Measurements from ENCODE around the gene KIF12.

DNA sequence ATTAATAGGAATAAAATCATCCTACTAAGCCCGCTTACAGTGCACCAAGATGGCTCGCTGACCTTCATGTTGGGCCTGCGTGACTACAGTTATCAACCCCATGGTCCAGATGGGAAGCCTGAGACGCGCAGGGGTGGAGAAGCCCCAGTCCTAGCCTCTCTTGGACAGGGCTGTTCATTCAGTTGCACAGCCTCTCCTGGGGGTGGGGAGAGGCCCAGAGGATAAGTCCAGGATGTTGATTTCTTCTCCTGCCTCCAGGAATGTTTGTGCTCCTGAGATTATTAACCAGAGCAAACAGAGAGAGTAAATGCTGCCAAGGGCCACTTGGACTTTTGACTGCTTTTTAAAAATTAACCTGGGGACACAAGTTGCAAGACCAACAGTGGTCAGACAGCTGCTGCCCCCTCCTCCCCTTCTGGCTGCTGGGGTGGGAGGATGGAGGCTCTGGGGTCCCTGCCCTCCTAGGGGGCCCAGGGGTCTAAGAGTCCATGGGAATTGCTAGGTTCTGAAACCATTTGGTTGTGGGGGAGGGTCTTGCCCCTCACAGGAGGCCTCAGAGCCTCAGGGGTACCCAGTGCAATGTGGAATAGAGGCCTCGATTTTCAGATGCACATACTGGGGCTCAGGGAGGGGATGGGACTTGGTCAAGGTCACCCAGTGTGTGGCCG is 18.2 kb downstream of the KIF12 start:
- TF ChIP-seq, protein P1, sequence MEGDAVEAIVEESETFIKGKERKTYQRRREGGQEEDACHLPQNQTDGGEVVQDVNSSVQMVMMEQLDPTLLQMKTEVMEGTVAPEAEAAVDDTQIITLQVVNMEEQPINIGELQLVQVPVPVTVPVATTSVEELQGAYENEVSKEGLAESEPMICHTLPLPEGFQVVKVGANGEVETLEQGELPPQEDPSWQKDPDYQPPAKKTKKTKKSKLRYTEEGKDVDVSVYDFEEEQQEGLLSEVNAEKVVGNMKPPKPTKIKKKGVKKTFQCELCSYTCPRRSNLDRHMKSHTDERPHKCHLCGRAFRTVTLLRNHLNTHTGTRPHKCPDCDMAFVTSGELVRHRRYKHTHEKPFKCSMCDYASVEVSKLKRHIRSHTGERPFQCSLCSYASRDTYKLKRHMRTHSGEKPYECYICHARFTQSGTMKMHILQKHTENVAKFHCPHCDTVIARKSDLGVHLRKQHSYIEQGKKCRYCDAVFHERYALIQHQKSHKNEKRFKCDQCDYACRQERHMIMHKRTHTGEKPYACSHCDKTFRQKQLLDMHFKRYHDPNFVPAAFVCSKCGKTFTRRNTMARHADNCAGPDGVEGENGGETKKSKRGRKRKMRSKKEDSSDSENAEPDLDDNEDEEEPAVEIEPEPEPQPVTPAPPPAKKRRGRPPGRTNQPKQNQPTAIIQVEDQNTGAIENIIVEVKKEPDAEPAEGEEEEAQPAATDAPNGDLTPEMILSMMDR (conservative IDR thresholded peaks at IDR 0.05; ENCODE audit: low read depth in 2 of 2) = no peak
- TF ChIP-seq EZH2phosphoT487 (IDR thresholded peaks at IDR 0.05; ENCODE audit: unreplicated experiment) (no peak), POLR2AphosphoS5 (IDR thresholded peaks at IDR 0.05; ENCODE audit: low read depth) (no peak)
- TF ChIP-seq, protein P2, sequence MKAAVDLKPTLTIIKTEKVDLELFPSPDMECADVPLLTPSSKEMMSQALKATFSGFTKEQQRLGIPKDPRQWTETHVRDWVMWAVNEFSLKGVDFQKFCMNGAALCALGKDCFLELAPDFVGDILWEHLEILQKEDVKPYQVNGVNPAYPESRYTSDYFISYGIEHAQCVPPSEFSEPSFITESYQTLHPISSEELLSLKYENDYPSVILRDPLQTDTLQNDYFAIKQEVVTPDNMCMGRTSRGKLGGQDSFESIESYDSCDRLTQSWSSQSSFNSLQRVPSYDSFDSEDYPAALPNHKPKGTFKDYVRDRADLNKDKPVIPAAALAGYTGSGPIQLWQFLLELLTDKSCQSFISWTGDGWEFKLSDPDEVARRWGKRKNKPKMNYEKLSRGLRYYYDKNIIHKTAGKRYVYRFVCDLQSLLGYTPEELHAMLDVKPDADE (IDR thresholded peaks at IDR 0.05) = no peak
